ELF-1 (cell line): Measurements from ENCODE around the gene TBC1D22A.

Source experiments
- DNase-seq: peaks from one replicate; pipeline ENCODE4 v3.0.0-alpha.2; 2016; ENCODE audit warnings: low read depth, low spot score

The TBC1D22A gene

GRCh38 chr22:46752988-46753310 lies 9.5 kb upstream of the TBC1D22A start:
- no peak for DNase-seq

DNA sequence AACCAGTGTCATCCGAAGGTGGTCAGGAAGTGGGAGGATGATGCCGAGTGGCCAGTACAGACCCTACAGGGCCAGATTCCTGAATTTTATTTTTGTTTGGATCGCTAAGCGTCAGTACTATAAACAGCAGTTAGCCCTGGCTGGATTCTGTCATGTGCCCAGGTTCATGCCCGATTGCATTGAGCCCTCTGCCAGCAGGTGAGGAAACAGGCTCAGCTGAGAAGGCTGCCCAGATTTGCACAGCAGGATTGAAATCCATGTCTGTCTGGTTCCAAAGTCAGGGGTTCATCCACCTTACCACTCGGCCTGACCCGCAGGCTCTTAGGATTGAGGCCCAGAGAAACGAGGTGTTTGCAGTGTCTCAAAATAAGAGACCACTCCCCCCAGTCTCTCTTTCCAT lies 9.1 kb upstream of the TBC1D22A start:
- DNase-seq = no peak

DNA sequence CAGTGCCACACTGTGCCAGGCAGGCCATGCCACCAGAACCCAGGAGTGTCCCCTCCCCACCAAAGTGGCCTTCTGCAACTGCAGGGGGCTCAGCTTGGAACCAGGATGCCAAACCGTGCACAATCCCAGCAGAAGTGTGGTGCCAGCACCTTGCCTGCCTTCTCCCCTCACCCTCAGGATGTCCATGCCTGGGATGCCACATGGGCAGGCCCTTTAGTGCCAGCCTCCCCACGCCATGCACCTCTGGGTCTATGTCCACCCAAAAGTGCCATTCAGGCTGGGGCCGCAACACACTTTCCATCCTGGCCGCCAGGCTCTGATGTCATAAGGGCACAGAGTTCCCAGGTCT lies 8.7 kb upstream of the TBC1D22A start:
- no peak for DNase-seq

DNA sequence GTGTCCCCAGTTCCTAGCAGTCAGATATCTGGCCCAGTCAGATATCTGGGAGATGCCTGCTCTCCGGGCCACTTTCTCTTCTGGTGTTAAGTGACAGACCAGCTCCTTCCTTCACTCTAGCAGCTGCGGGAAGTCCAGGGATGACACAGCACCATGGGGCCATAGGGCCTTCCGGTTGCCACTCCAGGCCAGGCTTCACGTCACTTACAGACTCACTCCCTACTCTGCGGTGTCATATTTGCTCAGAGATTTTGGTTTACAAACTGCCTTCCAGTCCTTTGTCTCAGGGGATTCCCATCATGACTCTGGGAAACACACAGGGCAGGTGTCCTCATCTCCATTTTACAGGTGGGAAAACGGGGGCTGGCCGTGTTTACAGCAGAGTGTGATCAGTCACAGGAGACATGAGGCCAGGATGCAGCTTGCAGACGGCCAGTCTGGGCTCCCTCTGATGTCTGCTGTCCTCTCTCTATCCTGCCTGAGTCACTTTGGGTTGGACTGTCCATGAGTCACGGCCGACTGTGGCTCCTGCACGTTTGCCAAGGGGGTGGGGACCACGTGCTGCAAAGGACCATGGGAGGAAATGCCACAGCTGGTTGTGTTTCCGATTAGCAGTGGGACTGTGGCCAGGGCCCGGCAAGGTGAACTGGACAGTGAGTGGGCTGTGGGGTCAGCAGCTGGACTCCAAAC lies 8.2 kb upstream of the TBC1D22A start:
- DNase-seq = no peak

- no peak for DNase-seq
These were observed 7.6 kb upstream of the TBC1D22A start for GRCh38 chr22:46754826-46755225.

GRCh38 chr22:46755525-46755924 lies 6.9 kb upstream of the TBC1D22A start:
- no peak for DNase-seq

GRCh38 chr22:46756097-46756496 lies 6.4 kb upstream of the TBC1D22A start:
- DNase-seq = no peak

GRCh38 chr22:46757104-46757503 lies 5.3 kb upstream of the TBC1D22A start:
- no peak for DNase-seq

DNA sequence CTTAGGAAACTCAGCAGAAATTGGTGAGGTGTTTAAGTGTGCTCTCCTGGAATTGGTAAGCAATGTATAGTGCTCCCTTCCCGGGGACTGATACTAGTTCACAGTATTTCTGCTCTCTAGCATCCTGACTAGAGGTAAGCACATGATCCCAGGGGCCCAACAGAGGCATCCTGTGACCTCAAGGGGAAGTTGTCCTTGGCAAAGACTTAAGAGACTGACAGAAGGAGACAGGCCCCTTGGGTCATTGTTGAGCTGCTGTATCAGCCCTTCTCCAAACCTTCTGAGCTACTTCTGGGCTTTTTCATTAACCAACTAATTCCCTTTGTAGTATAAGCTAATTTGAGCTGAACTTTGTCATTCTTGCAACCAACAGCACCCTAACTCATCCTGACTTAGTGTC lies 4.3 kb upstream of the TBC1D22A start:
- DNase-seq = no peak

- DNase-seq = peak; percentile 91
These were observed 3.6 kb upstream of the TBC1D22A start for GRCh38 chr22:46758867-46759290.

- DNase-seq = no peak
These were observed 1.4 kb upstream of the TBC1D22A start for GRCh38 chr22:46761017-46761416.

DNA sequence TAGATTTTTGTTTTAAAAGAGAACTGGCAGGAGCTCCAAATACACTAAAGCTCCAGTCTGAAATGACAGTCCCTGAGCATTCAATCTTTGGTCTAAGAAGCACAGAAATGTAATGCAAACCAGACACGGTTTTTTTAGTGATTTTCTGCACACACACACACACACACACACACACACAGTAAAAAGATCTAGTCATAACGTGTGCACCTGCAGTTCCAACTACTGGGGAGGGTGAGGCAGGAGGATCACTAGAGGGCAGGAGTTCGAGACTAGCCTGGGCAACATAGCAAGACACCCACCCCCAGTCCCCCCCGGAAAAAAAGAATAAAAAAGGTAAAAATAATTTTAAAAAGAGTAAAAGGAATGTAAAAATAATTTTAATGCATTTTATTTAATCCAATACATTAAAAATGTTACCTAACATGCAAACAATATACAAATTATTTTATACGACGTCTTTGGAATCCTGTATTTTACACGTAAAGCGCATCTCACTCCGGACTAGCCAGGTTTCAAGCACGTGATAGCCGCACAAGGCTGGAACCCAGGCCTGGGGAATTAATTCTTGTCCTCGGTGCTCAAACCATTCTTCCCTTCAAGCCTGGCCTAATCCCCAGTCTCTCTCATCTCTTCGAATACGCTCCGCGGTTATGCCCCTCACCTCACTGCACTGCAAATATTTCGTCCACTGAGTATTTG lies 762 bp upstream of the TBC1D22A start:
- no peak for DNase-seq

DNA sequence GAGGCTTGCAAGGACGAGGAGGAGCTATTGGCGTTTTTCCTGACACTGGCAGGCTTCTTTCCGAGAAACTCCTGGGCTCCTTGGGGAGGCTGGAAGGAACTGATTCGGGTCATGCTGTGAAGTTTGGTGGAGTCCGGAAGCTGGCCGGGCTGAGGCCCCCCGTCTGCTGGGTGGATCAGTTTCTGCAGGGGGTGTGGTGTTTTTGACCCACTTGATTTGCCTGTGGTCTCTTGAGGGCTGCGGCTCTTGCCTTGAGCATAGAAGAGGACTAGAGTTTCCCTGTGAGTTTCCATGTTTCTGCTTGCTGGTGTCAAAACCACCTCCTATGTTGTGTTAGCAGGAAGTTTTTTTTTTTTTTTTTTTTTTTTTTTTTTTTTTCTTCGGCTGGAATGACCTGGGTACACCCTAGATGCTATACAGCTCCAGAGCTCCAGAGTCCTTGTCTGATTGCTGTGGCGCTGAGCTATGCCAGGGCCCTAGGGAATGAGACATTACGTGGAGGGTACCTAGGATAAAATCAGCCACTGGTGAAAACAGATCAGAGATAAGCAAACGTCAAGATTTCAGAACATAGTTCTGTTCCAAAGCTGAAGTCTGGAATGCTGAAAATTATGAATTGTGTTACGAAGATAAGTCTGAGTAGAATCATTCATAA lies 728 bp downstream of the TBC1D22A start:
- DNase-seq = no peak

DNA sequence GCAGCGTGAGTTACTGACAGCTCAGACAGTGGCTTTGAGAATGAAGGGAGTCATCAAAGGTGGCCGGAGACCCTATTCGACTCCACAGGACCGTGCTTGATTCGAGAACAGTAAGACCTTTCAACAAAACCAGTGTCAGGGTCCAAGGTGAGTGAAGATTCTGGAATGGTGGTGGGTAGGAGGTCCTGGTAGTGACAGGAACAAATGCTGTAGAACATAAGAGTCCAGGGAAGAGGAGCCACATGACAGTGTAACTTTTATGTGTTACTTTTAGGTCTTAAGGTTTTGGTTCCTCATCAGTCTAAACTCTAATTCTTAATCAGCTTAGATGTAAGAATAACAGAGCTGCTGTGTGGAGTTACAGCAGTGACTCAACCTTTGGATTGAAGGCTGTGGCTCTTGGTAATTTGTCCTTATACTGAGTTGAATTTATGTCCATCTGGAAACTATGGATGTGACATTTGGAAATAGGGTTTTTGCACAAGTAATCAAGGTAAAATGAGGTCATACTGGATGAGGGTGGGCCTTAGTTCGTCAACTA lies 1.8 kb downstream of the TBC1D22A start:
- DNase-seq = no peak

- DNase-seq = no peak
These were observed 2.5 kb downstream of the TBC1D22A start for GRCh38 chr22:46764779-46765485.

- DNase-seq = no peak
These were observed 4.2 kb downstream of the TBC1D22A start for GRCh38 chr22:46766611-46767010.

DNA sequence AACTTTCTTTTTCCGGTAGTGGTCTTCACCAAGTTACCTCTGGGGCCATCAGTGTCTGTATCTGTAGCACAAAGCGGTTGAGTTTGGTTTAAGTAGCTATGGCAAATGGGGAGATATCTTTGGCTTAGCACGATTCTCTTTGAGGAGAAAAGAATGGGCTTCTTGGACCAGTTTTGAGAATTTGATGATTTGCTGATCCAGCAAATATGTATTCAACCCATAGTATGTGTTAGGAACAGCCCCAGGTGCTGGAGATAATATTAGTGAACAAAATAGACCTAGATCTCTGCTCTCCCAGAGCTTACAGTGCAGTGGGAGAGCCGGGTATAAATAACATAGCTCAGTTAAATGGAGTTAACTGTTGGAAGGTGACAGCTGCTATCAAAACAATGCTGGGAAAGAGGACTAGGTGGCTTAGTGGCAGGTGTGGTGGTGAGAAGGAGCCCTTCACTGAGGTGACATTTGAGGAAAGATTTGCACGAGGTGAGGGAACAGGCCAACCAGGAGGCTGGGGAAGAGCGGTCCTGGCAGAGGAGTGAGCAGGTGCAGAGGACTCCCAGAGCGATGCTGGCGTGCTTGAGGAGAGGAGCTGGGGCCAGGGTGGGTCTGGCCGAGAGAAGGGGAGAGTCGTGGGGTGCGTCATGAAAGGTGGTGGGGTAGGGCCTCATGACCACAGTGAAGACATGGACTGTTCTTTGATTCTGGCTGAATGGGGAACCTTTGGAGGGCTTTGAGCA lies 5.0 kb downstream of the TBC1D22A start:
- no peak for DNase-seq

- no peak for DNase-seq
These were observed 6.8 kb downstream of the TBC1D22A start for GRCh38 chr22:46769191-46769675.

DNA sequence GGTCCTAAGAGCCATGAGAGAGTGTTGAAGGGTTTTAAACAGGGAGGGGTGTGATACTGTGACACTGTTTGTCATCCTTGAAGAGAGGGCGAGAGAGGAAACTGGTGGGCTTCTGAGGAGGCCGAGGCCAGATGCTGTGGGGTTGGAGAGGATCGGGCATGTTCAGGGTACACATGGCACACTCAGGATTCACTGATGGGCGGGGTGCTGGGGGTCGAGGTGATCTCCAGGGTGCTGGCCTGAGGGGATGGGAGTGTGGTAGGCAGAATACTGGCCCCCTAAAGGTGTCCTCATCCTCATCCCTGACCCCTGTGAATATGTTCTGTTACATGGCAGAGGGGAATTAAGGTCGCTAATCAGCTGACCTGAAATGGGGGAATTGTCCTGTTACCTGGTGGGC lies 7.3 kb downstream of the TBC1D22A start:
- no peak for DNase-seq

DNA sequence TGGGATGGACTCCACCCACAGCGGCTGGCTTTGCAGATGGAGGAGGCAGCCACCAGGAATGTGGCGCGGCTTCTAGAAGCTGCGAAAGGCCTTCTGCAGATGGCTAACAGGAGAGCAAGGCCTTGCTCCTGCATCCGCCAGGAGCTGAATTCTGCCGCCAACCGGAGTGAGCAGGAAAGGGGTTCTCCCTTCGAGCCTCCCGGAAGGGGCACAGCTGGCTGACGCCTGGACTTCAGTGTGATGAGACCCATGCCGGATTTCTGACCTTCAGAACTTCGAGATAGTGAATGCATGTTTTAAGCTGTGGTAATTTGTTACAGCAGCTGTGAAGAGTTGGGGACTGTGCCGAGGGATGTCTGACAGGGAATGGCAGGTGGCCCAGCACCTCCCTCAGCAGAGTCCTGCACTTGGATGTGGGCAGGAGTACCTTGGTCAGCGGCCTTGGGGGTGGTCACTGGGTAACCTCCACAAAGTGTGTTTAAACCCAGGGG lies 7.7 kb downstream of the TBC1D22A start:
- no peak for DNase-seq

- no peak for DNase-seq
These were observed 8.3 kb downstream of the TBC1D22A start for GRCh38 chr22:46770726-46771125.
